ENCODE measurements around the gene ARL15. TPM values are rescaled to one million over a fixed set of nuclear protein-coding genes. Genes with fewer than 3 reads are reported as not detected.

The ARL15 gene
- total RNA-seq, 2 donors from 2014 or later, result 11.4 to 22.8 TPM

DNA sequence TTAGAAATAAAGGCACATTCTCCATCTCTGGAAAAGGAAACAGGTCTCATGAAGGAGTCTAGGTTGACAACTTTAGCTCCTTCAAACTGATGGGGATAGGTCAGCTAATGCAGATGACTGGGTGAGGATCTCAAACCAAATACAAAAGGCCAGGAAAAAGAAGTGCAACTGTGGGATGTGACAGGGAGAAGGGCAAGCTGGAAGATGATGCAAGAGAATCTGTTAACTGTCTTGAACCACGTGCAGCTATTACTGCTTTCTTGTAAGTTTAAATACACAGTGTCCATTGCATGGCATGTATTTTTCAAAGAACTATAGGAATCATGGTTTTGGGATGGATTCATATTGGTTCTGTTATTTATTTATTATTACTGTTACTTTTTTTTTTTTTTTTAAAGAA, 418.1 kb downstream of the ARL15 start:
- Histone ChIP-seq H3K36me3 (no peaks in the 10 kb centered on the region), H3K4me3 (no peak overlapping the region), H3K4me1 (peaks cover 0 to 4% of the 10 kb centered on the region in 2 donors), H3K9me3 (no peaks in the 10 kb centered on the region), H3K27me3 (no peaks in the 10 kb centered on the region), H3K27ac (no peak overlapping the region)
- TF ChIP-seq, protein P1, sequence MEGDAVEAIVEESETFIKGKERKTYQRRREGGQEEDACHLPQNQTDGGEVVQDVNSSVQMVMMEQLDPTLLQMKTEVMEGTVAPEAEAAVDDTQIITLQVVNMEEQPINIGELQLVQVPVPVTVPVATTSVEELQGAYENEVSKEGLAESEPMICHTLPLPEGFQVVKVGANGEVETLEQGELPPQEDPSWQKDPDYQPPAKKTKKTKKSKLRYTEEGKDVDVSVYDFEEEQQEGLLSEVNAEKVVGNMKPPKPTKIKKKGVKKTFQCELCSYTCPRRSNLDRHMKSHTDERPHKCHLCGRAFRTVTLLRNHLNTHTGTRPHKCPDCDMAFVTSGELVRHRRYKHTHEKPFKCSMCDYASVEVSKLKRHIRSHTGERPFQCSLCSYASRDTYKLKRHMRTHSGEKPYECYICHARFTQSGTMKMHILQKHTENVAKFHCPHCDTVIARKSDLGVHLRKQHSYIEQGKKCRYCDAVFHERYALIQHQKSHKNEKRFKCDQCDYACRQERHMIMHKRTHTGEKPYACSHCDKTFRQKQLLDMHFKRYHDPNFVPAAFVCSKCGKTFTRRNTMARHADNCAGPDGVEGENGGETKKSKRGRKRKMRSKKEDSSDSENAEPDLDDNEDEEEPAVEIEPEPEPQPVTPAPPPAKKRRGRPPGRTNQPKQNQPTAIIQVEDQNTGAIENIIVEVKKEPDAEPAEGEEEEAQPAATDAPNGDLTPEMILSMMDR (IDR thresholded peaks at IDR 0.05), result no peak
- no peak for DNase-seq (ENCODE audit: low spot score)

GRCh38 chr5:53891159-53891558, 419.2 kb downstream of the ARL15 start:
- Histone ChIP-seq H3K4me1 (peaks cover 0 to 4% of the 10 kb centered on the region in 2 donors), H3K4me3 (no peak overlapping the region), H3K9me3 (no peaks in the 10 kb centered on the region), H3K27me3 (no peaks in the 10 kb centered on the region), H3K27ac (no peak overlapping the region), H3K36me3 (no peaks in the 10 kb centered on the region)
- DNase-seq (ENCODE audit: low spot score), result no peak
- TF ChIP-seq, protein P1 (IDR thresholded peaks at IDR 0.05), result no peak

DNA sequence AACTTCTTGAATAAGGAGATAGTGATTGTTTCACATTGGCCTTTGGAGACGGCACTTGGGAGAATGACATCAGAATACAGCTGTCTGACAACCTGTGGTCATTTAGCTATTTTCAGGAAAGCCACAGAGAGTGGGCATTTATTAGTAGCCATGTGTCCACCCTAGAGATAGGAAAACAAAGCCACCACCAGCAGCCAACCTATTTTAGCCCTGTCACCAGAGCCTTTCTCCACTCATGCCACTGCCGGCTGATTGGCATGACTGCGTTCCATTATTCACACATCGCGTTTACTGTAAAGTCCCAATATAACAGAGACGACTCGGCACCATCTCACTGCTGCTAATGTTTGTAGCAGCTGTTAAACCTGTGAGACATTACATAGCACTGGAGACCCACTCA, 419.9 kb downstream of the ARL15 start:
- Histone ChIP-seq H3K9me3 (no peaks in the 10 kb centered on the region), H3K4me3 (no peak overlapping the region), H3K36me3 (no peaks in the 10 kb centered on the region), H3K27ac (no peak overlapping the region), H3K4me1 (peaks cover 0 to 4% of the 10 kb centered on the region in 2 donors), H3K27me3 (no peaks in the 10 kb centered on the region)
- DNase-seq (ENCODE audit: low spot score), result no peak
- TF ChIP-seq, protein P1 (IDR thresholded peaks at IDR 0.05), result no peak

DNA sequence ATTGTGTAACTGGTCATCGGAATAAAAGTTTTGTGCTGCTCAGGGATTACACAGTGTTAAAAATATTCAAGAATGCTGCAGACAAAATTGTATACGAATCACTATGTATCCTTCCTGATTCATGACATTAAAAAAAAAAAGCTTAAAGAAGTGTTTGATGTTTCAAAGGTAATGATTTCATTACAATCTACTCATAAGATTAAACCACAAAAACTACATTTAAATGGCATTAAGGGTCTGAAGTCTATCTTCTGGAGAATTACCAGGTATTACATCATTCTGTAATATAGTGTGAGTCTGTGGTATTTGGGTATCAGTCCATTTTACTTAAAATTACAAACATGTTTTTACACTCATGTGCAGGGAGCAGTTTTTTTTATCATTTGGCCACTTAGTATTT, 425.5 kb downstream of the ARL15 start:
- no peak overlapping the region for H3K4me3 ChIP-seq
- DNase-seq (ENCODE audit: low spot score), result no peak
- H3K36me3 ChIP-seq, result no peaks in the 10 kb centered on the region
- no peaks in the 10 kb centered on the region for H3K9me3 ChIP-seq
- H3K27me3 ChIP-seq, result no peaks in the 10 kb centered on the region
- TF ChIP-seq, protein P1 (IDR thresholded peaks at IDR 0.05), result no peak
- no peak overlapping the region for H3K27ac ChIP-seq
- no peaks in the 10 kb centered on the region for H3K4me1 ChIP-seq

DNA sequence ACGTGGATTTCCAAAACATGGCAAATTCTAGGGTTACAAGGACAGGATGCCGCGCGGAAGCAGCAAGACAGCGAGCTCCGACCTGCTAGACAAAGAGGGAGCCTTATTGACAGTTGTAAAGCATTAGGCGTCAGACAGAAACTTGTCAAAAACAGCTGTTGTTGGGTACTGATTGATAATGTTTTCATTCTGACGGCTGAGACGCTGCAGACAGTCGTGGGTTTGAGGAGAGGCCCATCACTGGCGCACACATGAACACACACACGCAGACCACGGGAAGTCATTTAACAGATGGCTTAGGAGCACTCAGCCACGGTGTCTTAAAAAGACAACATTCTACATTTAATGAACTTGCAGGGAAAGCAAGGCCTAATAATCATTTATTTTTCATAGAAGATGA, 426.0 kb downstream of the ARL15 start:
- no peak overlapping the region for H3K27ac ChIP-seq
- no peaks in the 10 kb centered on the region for H3K4me1 ChIP-seq
- no peaks in the 10 kb centered on the region for H3K36me3 ChIP-seq
- TF ChIP-seq, protein P1 (IDR thresholded peaks at IDR 0.05), result no peak
- no peaks in the 10 kb centered on the region for H3K27me3 ChIP-seq
- H3K9me3 ChIP-seq, result no peaks in the 10 kb centered on the region
- no peak for DNase-seq (ENCODE audit: low spot score)
- no peak overlapping the region for H3K4me3 ChIP-seq

DNA sequence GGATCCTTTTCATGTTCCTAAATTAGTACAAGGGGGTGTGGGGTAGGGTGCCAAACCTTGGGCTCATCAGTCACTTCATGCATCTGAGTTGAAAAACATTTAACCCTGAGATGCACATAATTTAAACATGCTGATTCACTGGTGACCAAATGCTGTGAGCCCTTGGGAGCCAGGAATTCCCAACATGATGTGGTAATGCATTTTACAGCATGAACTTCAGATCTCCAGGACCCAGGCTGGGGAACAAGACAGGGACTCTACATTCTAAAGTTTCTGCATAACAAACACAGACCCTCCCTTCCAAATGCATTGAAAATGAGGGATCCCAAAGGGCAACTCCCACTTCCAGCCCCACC, 427.7 kb downstream of the ARL15 start:
- Histone ChIP-seq H3K4me3 (no peak overlapping the region), H3K27me3 (no peaks in the 10 kb centered on the region), H3K36me3 (no peaks in the 10 kb centered on the region), H3K9me3 (no peaks in the 10 kb centered on the region), H3K4me1 (no peaks in the 10 kb centered on the region), H3K27ac (no peak overlapping the region)
- TF ChIP-seq, protein P1 (IDR thresholded peaks at IDR 0.05), result no peak
- no peak for DNase-seq (ENCODE audit: low spot score)
